Endothelial cell of umbilical vein (primary cell): ENCODE measurements around the gene ZNF407.
"Not testable (repeated sequence)": the region's sequence is repeated elsewhere in the genome, so short reads cannot be mapped to it uniquely, and the experiment has no call there.

Experiments used
- MAX ChIP-seq: IDR thresholded peaks from 2 replicates; pipeline ENCODE4 v1.6.1; 2011; ENCODE audit not compliant: insufficient read depth, insufficient read length
- POLR2A ChIP-seq: IDR thresholded peaks from 2 replicates; pipeline ENCODE4 v1.6.1; 2012; ENCODE audit warnings: low read depth, mild to moderate bottlenecking, control low read depth, low read length
- TF ChIP-seq, protein P1 (sequence below), 2 donors: IDR thresholded peaks; 1 replicate in 1 of 2; 2 replicates in 1 of 2; pipeline ENCODE4 v1.5.1; 2011; ENCODE audit warnings: low read length in 2 of 2, mild to moderate bottlenecking in 2 of 2, moderate library complexity in 2 of 2, control low read depth in 1 of 2, inconsistent platforms in 1 of 2, low read depth in 1 of 2; ENCODE audit not compliant: insufficient read depth in 1 of 2; ENCODE audit errors: extremely low read depth in 1 of 2

GRCh38 chr18:74565164-74565563, 32.5 kb upstream of the ZNF407 start:
- not testable (repeated sequence) for TF ChIP-seq POLR2A, MAX
- TF ChIP-seq, protein P1, sequence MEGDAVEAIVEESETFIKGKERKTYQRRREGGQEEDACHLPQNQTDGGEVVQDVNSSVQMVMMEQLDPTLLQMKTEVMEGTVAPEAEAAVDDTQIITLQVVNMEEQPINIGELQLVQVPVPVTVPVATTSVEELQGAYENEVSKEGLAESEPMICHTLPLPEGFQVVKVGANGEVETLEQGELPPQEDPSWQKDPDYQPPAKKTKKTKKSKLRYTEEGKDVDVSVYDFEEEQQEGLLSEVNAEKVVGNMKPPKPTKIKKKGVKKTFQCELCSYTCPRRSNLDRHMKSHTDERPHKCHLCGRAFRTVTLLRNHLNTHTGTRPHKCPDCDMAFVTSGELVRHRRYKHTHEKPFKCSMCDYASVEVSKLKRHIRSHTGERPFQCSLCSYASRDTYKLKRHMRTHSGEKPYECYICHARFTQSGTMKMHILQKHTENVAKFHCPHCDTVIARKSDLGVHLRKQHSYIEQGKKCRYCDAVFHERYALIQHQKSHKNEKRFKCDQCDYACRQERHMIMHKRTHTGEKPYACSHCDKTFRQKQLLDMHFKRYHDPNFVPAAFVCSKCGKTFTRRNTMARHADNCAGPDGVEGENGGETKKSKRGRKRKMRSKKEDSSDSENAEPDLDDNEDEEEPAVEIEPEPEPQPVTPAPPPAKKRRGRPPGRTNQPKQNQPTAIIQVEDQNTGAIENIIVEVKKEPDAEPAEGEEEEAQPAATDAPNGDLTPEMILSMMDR (IDR thresholded peaks at IDR 0.05; ENCODE audit: extremely low read depth in 1 of 2, insufficient read depth in 1 of 2, low read depth in 1 of 2, low read length in 2 of 2), result not testable (repeated sequence)
